ENCODE results near the gene COPS7A.

The COPS7A gene

DNA sequence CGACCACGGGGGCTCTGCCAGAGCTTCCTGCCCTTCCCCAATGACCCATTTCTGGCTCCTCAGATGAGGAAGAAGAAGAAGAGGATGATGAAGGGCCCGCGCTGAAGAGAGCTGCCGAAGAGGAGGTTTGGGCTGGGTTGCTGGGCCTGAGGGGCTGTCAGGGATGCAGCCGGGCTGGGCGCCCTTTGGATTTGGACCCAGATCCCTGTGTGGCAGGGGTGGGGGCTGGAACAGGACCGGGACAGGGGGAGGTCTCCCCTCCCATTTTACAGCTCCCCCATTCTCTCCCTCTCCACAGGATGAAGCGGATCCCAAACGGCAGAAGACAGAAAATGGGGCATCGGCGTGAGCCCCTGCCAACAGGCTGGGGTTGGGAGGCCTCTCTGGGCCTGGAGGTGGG lies 46.2 kb downstream of the COPS7A start:
- no peak for DNase-seq (ENCODE audit: low spot score)

DNA sequence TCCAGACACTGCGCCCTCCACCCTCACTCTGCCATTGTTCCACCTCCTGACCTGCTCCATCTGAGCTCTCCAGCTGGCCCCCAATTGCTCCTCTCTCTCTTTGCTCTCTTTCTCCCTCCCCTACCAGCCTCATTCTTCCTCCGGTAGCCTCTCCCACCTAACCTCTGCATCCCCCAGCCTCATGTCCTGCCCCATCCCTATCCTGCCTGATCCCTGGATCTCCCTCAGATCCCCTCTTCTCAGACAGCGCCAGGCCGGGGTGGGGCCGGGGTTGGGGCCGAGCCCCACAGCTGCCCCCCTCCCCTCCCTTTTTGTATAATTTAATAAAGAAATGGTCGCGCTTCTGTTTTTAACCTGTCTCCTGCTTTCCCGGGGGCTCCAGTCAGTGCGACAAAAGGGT lies 46.8 kb downstream of the COPS7A start:
- DNase-seq (ENCODE audit: low spot score): no peak

DNA sequence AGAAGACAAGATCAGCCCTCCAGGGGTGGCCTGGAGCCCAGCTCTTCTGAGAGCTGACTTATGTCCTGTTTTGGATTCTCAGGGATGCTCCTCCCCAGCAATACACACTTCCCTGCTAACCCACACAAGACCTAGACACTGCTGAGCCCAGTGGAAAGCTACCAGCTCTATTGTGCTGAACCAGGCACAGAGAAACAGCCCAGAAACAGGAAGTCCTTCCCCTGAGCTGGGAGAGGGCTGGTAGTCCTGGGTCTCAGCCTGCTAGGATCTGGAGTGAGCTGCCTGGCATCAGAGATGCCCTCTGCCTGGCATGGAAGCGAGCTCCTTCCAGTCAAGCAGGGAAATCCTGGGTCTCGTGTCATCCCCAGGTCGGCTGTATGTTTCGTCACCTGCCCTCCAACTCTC lies 47.2 kb downstream of the COPS7A start:
- DNase-seq (ENCODE audit: low spot score): no peak

DNA sequence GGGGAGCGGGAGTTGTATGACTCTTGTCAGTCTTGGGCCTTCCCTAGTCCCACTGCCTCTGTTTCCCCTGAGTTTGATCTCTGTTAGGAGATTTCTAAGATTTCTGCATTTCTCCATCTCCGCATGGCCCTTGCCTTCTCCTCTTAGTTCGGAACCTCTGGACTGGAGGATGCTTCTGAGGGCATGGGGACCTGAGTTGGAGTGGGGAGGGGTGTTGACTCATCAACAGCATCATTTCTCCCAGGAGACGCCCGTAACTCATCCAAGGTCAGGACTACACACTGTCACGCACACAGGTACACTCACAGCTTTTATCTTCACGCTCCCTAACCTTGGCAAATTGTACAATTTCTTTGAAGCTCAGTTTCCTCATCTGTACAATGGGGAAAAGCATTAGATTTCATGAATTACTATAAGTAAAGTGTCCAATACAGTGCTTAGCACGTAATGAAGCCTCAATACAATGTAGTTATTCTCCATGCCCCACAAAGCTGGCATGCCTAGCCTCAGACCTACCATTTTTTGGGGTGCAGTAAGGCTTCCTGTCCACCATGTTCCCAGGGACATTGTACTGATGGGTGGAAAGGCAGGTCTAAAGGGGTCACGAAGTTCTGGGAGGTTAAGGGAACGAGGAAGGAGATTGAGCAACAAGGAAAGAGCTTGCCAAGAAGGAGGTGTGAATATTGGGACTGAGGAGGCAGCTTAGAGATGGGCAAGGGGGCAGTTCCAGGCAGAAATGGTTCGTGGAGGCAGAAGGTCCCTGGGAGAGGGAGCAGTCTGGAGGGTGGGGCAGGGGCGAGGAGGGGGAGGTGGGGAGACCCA lies 47.9 kb downstream of the COPS7A start:
- DNase-seq (ENCODE audit: low spot score): no peak

DNA sequence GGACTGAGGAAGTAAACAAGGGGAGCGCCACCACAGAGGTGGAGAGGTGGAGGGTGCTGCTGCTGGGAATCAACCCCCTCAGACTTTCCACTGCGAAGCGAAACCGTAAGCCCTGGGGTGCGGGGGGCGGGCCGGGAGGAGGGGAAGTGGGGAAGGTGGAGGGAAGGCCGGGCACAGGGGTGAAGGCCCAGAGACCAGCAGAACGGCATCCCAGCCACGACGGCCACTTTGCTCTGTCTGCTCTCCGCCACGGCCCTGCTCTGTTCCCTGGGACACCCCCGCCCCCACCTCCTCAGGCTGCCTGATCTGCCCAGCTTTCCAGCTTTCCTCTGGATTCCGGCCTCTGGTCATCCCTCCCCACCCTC lies 48.5 kb downstream of the COPS7A start, which contains the start of gene LAG3:
Gene LAG3 (plus strand): TSS at position 190 of the 365 bp plus-strand sequence. CDS start 333 bp downstream, outside the sequence.
- DNase-seq (ENCODE audit: low spot score): no peak

DNA sequence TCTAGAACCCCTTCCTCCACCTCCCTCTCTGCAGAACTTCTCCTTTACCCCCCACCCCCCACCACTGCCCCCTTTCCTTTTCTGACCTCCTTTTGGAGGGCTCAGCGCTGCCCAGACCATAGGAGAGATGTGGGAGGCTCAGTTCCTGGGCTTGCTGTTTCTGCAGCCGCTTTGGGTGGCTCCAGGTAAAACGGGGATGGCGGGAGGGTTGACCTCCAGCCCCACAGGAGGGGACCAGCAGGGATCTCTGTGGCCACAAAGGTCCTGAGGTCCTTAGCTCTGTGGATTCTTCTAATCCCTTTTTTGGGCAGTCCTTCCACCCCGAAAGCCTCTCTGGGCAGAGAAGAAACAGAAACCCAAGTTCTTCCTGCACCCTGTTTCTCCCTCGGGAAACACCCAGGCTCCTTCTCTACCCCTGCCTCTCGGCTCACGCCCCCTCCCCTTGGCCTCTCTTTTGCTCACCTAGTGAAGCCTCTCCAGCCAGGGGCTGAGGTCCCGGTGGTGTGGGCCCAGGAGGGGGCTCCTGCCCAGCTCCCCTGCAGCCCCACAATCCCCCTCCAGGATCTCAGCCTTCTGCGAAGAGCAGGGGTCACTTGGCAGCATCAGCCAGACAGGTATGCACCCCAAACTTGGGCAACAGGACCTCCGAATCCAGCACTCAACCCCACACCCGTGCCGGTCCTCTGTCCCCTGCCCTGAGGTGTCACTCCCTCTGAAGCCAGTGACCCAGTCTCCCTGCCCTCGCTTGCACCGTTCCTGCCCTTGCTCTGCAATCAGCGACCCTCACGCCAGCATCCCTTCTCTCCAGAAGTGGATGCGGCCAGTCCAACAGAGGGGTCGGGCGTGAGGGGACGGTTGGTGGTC lies 49.1 kb downstream of the COPS7A start:
- no peak for DNase-seq (ENCODE audit: low spot score)

DNA sequence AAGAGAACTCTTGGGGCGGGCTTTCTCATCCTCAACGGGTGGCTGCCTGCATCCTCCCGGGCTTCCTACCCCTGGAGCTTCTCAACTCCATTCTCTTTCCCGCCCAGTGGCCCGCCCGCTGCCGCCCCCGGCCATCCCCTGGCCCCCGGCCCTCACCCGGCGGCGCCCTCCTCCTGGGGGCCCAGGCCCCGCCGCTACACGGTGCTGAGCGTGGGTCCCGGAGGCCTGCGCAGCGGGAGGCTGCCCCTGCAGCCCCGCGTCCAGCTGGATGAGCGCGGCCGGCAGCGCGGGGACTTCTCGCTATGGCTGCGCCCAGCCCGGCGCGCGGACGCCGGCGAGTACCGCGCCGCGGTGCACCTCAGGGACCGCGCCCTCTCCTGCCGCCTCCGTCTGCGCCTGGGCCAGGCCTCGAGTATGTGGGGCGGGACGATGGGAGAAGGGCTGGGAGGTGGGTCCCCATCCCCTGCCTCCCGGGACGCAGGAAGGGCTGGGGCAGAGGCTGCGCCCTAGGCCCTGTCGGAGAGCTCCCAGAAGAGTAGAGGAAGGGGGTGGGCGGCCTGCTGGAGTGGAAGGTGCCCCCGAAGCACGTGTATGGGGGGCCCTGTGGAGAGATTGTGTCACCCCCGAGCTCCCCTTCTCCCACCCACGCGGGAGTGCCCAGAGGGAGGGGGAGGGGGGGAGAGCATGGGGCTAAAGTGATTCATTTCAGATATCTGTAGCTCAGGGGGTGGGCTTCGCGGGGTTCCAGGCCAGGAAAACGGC lies 49.9 kb downstream of the COPS7A start:
- DNase-seq (ENCODE audit: low spot score): no peak

DNA sequence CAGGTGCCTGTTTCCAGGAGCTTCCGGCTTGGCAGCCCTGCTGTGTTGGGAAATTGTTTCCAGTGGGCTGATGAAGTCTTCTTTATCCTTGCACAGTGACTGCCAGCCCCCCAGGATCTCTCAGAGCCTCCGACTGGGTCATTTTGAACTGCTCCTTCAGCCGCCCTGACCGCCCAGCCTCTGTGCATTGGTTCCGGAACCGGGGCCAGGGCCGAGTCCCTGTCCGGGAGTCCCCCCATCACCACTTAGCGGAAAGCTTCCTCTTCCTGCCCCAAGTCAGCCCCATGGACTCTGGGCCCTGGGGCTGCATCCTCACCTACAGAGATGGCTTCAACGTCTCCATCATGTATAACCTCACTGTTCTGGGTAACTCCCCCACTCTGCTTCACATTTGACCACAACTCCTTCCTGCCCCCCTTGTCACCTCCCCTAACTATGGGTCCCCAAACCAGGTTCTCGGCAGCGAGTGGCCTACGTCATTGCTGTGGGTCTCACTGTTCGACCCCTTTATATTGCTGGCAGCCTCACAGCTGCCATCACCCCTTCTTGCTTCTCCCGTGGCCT lies 50.7 kb downstream of the COPS7A start:
- no peak for DNase-seq (ENCODE audit: low spot score)

DNA sequence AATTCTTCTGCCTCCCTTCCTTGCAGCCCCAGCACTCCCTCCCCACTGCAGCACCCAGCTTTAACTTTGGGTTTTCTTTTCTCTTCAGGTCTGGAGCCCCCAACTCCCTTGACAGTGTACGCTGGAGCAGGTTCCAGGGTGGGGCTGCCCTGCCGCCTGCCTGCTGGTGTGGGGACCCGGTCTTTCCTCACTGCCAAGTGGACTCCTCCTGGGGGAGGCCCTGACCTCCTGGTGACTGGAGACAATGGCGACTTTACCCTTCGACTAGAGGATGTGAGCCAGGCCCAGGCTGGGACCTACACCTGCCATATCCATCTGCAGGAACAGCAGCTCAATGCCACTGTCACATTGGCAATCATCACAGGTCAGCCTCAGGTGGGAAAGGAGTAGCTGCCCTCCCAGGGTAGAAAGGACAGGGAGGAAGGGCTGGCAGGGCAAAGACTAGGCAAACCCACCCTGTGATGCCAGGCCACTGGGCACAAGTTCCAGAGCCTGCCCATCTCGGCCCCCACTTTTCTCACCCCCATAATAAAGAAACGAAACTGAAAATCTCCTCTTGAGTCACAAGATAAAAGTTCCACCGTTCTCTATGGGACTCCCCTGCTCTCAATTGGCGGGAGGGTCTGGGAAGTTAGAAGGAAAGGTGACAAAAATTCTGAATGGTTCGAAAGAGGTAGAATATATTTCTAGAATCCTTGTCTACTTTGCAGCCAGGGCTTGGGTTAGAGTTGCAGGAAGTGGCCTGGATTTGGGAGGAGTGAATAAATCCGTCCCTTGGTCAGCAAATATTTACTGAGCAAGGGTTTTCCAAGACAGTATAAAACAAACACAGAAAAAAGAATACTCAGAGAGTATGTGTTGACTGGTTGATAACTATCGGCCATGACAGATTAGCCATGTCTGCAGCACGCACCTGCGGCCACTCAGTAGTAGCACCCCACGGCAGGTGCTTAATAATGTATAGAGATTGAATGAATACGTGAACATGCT lies 51.6 kb downstream of the COPS7A start:
- DNase-seq (ENCODE audit: low spot score): no peak

DNA sequence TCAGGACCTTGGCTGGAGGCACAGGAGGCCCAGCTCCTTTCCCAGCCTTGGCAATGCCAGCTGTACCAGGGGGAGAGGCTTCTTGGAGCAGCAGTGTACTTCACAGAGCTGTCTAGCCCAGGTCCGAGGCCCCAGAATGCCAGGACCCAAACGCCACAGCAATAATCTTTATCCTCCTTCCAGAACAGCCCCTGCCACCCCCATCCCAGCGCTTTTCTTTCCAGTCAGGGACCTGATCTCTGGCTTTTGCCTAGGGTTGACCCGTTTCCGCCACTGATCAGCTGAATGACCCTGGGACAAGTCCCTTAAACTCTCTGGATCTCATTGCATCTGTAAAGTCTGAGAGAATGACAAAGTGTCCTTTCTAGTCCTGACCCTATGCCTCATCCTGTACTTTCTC lies 53.5 kb downstream of the COPS7A start:
- no peak for DNase-seq (ENCODE audit: low spot score)

DNA sequence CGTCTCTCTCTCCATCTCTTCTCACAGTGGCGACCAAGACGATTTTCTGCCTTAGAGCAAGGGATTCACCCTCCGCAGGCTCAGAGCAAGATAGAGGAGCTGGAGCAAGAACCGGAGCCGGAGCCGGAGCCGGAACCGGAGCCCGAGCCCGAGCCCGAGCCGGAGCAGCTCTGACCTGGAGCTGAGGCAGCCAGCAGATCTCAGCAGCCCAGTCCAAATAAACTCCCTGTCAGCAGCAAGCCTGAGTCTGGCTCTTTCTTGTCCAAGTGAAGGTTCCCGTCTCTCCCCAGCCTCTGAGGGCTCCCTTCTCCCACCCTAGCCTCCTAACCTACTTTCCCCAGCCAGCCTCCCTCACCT lies 54.3 kb downstream of the COPS7A start:
- no peak for DNase-seq (ENCODE audit: low spot score)

DNA sequence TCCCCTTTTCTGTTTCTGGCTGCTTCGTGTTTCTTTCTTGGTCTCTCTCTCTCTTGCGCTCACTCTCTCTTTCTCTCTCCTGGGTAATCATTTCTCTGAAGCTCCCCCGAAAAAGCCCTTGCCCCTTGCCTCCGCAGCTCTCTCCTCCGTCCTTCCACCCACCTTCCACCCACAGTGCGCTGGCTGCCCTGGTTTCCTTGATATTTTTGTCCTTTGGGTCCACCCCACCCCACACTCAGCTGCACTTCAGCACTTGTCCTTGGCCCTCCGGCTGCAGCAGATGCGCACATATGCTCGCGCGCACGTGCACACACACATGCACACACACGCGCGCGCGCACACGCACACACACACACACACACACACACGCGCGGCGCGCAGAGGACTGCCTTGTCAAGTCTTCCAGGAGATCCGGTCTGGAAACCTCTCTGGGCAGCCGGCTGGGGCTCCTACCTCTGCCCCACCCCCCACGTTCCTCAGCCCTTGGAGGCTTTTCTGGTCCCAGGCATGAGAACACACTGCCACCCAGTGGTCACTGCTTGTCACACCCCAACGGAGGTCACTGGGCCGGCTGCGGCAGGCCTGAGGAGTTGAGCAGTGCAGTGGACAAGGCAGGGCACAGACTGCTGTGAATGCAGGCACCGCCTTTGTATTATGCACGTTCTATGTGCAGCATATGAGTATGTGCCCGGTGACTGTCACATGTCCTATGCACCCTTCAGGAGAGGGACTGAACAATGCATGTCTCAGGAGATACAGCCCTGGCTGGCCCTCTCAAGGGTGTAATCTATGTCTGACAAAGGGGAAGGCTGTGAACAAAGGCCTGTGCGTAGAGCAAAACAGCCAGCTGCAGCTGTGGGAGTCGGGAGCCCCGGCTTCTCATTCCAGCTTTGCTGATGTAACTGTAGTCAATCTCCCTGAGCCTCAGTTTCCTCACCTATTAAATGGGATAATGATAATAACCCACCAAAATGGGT lies 55.0 kb downstream of the COPS7A start:
- peak; percentile 96 for DNase-seq (ENCODE audit: low spot score)

DNA sequence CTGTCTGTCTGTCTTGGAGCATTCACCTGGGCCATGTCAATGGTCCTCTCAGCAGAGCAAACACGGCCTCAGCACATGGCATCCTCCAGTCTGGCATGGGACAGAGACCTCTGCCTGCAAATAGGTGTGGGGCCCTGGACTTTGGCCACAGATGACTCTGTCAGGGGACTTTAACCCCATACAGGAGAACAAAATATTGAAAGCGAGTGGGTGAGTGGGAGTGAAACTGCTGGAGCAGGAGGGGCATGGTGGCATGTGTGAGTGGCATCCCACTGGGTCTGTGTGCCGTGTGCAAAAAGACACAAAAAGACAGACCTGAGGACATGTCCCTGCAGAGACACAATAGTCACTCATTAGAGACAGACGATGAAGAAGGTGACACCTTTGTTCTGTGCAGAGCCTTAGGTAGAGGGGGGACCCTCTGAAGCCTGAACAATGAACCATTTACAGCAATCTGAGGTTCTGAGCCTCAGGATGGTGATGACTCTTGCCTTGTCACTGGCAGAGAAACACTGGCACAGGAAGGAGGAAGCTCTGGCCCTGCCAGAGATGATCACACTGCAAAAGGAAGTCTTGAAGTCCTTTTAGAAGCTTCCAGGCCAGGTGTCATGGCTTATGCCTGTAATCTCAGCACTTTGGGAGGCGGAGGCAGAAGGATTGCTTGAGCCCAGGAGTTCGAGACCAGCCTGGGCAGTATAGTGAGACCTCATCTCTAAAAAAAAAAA lies 56.0 kb downstream of the COPS7A start:
- no peak for DNase-seq (ENCODE audit: low spot score)

DNA sequence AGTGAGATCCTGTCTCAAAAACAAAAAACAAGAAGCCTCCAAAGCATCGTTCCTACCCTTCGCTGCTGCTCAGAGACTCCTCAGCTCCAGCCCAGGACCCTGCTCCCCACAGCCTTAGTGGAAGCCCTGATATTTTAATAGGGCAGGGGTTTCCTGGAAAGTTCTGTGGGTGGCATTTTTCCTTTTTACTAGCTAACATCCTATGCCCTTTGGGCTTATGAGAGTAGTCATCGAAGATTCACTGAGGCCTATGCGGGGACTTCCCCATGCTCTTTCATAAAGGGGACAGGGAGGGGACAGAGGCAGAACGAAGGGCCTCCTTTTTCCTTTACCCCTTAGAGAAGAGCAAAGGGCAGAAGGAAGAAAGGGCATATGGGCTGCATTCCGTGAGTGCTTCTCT lies 56.7 kb downstream of the COPS7A start:
- DNase-seq (ENCODE audit: low spot score): no peak

Measured in LoVo (cell line).